Measurements from ENCODE around the gene LIF. TPM values are rescaled to one million over a fixed set of nuclear protein-coding genes. Genes with fewer than 3 reads are reported as not detected.

The LIF gene
- total and polyA plus RNA-seq, 2 donors (not counting 3 experiments of a cell fraction or from before 2014, with no cell fraction given): 0.12 to 0.27 TPM

DNA sequence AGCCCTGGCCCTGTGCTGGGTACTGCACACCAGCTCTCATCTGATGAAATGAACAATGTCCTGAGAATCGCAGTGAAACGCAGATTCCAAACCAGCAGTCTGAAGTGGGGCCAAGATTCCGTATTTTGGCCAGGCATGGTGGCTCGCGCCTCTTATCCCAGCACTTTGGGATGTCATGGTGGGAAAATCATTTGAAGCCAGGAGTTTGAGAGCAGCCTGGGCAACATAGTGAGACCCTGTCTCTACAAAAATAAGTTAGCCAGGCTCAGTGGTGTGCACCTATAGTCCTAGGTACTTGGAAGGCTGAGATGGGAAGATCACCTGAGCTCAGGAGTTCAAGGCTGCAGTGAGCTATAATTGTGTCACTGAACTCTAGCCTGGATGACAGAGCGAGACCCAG lies 13.0 kb downstream of the LIF start:
- Histone ChIP-seq H3K27me3 (ENCODE audit: control insufficient read depth in 2 of 2, insufficient read depth in 2 of 2, low read length in 2 of 2) (peaks cover 19 to 21% of the 10 kb centered on the region in 2 experiments), H4K20me1 (replicated peaks; ENCODE audit: control insufficient read depth, extremely low read depth, insufficient read depth, low read length) (no peaks in the 10 kb centered on the region), H3K27ac (ENCODE audit: insufficient read depth, low read depth, low read length) (no peak overlapping the region), H3K9me1 (replicated peaks; ENCODE audit: control insufficient read depth, extremely low read depth, insufficient read depth, low read length) (no peaks in the 10 kb centered on the region), H3K4me3 (replicated peaks in 1 of 3; ENCODE audit: insufficient read depth in 1 of 3, low read depth in 1 of 3, low read length in 3 of 3) (no peak overlapping the region), H3K4me2 (ENCODE audit: insufficient read depth, low read length) (no peak overlapping the region), H3K9me3 (replicated peaks; ENCODE audit: control insufficient read depth, insufficient read depth, low read length) (no peaks in the 10 kb centered on the region), H3K79me2 (ENCODE audit: control insufficient read depth, insufficient read depth, low read length) (no peaks in the 10 kb centered on the region), H3K4me1 (ENCODE audit: control insufficient read depth, extremely low read depth, insufficient read depth, low read length) (no peaks in the 10 kb centered on the region), H3K36me3 (ENCODE audit: control insufficient read depth in 2 of 2, extremely low read depth in 1 of 2, insufficient read depth in 2 of 2, low read length in 2 of 2) (no peaks in the 10 kb centered on the region), H3K9ac (replicated peaks; ENCODE audit: extremely low read depth, insufficient read depth, low read length) (no peak overlapping the region), H2AFZ (ENCODE audit: low read depth, low read length) (no peak overlapping the region)
- dilution Hi-C loops (cut with MboI; ENCODE audit: extremely low pct_ligation_motif_present, low sequenced_read_pairs): no loop called here
- no peak for DNase-seq (ENCODE audit: low read depth, low spot score)
- no peak for FAIRE-seq
- ChIA-PET CTCF (interaction anchor here (1.0 to 1.9 kb wide), 2 partner anchors 17 to 126 kb away, joined by 5 to 6 read pairs; no protein-coding TSS in a partner anchor), POLR2A (no interaction called here)
- intact Hi-C loops (cut with micrococcal nuclease): no loop called here
- BruUV-seq (replicated peaks): no TSS peak
- TF ChIP-seq FOS (IDR thresholded peaks at IDR 0.05; ENCODE audit: borderline replicate concordance, insufficient read depth, low read length) (no peak), GATA2 (IDR thresholded peaks at IDR 0.05; ENCODE audit: insufficient read depth, insufficient read length, low read depth, low read length) (no peak), MYC (IDR thresholded peaks at IDR 0.05; ENCODE audit: low read depth, low read length) (no peak)

DNA sequence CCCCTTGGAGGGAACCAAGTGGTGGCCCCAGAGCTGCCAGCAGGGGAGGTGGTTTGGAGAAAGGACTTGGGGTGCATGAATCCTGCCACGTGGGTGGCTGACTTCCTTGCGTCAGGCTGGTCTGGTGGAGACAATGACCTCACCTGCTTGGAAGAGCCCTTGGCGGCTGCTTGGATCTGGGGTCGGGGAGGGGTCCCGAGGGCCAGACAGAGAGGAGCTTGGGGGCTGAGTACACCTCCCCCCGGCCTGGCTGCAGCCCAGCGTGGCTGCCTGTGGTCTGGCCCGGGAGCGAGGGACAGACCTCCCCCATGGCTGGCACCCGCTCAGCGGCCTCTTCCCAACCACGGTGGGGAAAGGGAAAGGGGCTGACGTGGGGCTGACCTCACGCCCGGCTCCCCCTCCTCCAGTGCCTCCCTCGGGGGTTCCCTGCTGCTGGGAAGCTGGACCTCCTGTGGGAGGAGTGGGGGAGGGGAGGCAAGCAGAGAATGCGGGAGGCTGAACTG lies 13.8 kb downstream of the LIF start:
- POLR2A ChIA-PET: no interaction called here
- Histone ChIP-seq H3K9me1 (replicated peaks; ENCODE audit: control insufficient read depth, extremely low read depth, insufficient read depth, low read length) (no peaks in the 10 kb centered on the region), H3K79me2 (ENCODE audit: control insufficient read depth, insufficient read depth, low read length) (no peaks in the 10 kb centered on the region), H4K20me1 (replicated peaks; ENCODE audit: control insufficient read depth, extremely low read depth, insufficient read depth, low read length) (no peaks in the 10 kb centered on the region), H3K9me3 (replicated peaks; ENCODE audit: control insufficient read depth, insufficient read depth, low read length) (no peaks in the 10 kb centered on the region), H3K4me2 (ENCODE audit: insufficient read depth, low read length) (no peak overlapping the region), H3K4me3 (replicated peaks in 1 of 3; ENCODE audit: insufficient read depth in 1 of 3, low read depth in 1 of 3, low read length in 3 of 3) (no peak overlapping the region), H3K9ac (replicated peaks; ENCODE audit: extremely low read depth, insufficient read depth, low read length) (no peak overlapping the region), H3K4me1 (ENCODE audit: control insufficient read depth, extremely low read depth, insufficient read depth, low read length) (no peaks in the 10 kb centered on the region), H2AFZ (ENCODE audit: low read depth, low read length) (no peak overlapping the region), H3K36me3 (ENCODE audit: control insufficient read depth in 2 of 2, extremely low read depth in 1 of 2, insufficient read depth in 2 of 2, low read length in 2 of 2) (no peaks in the 10 kb centered on the region), H3K27ac (ENCODE audit: insufficient read depth, low read depth, low read length) (no peak overlapping the region), H3K27me3 (ENCODE audit: control insufficient read depth in 2 of 2, insufficient read depth in 2 of 2, low read length in 2 of 2) (peaks cover 19 to 21% of the 10 kb centered on the region in 2 experiments)
- no TSS peak for BruUV-seq (replicated peaks)
- DNase-seq (ENCODE audit: low read depth, low spot score) (no peak), FAIRE-seq (no peak)
- TF ChIP-seq JUN (IDR thresholded peaks at IDR 0.05; ENCODE audit: borderline replicate concordance, insufficient read depth, insufficient read length, low read depth) (no peak), POLR2AphosphoS5 (IDR thresholded peaks at IDR 0.05; ENCODE audit: insufficient read depth, low read depth, low read length) (no peak), POLR2A (IDR thresholded peaks at IDR 0.05; ENCODE audit: low read depth, low read length) (no peak), MYC (IDR thresholded peaks at IDR 0.05; ENCODE audit: low read depth, low read length) (no peak), GATA2 (IDR thresholded peaks at IDR 0.05; ENCODE audit: insufficient read depth, insufficient read length, low read depth, low read length) (no peak), FOS (IDR thresholded peaks at IDR 0.05; ENCODE audit: borderline replicate concordance, insufficient read depth, low read length) (no peak), EZH2 (IDR thresholded peaks at IDR 0.05; ENCODE audit: borderline replicate concordance, low read depth, low read length, severe bottlenecking) (no peak)
- TF ChIP-seq, protein P1, sequence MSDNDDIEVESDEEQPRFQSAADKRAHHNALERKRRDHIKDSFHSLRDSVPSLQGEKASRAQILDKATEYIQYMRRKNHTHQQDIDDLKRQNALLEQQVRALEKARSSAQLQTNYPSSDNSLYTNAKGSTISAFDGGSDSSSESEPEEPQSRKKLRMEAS (IDR thresholded peaks at IDR 0.05; ENCODE audit: insufficient read depth, insufficient read length): no peak
- TF ChIP-seq, protein P2, sequence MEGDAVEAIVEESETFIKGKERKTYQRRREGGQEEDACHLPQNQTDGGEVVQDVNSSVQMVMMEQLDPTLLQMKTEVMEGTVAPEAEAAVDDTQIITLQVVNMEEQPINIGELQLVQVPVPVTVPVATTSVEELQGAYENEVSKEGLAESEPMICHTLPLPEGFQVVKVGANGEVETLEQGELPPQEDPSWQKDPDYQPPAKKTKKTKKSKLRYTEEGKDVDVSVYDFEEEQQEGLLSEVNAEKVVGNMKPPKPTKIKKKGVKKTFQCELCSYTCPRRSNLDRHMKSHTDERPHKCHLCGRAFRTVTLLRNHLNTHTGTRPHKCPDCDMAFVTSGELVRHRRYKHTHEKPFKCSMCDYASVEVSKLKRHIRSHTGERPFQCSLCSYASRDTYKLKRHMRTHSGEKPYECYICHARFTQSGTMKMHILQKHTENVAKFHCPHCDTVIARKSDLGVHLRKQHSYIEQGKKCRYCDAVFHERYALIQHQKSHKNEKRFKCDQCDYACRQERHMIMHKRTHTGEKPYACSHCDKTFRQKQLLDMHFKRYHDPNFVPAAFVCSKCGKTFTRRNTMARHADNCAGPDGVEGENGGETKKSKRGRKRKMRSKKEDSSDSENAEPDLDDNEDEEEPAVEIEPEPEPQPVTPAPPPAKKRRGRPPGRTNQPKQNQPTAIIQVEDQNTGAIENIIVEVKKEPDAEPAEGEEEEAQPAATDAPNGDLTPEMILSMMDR (IDR thresholded peaks at IDR 0.05; ENCODE audit: extremely low read depth in 1 of 2, insufficient read depth in 1 of 2, low read depth in 1 of 2, low read length in 2 of 2): no peak
- intact Hi-C loops (cut with micrococcal nuclease) (no loop called here), dilution Hi-C loops (cut with MboI; ENCODE audit: extremely low pct_ligation_motif_present, low sequenced_read_pairs) (no loop called here)
- CTCF ChIA-PET: interaction anchor here (1.0 to 1.9 kb wide), 2 partner anchors 18 to 125 kb away, joined by 5 to 6 read pairs; no protein-coding TSS in a partner anchor
